ENCODE results near the gene PDXK. TPM values are rescaled to one million over a fixed set of nuclear protein-coding genes. Genes with fewer than 3 reads are reported as not detected.
A peak's percentile ranks its signal among the peaks of the same experiment; 100 is the strongest.

Gene PDXK
- total and polyA plus RNA-seq, 12 donors: 43.0 to 202 (median 95.3) TPM

DNA sequence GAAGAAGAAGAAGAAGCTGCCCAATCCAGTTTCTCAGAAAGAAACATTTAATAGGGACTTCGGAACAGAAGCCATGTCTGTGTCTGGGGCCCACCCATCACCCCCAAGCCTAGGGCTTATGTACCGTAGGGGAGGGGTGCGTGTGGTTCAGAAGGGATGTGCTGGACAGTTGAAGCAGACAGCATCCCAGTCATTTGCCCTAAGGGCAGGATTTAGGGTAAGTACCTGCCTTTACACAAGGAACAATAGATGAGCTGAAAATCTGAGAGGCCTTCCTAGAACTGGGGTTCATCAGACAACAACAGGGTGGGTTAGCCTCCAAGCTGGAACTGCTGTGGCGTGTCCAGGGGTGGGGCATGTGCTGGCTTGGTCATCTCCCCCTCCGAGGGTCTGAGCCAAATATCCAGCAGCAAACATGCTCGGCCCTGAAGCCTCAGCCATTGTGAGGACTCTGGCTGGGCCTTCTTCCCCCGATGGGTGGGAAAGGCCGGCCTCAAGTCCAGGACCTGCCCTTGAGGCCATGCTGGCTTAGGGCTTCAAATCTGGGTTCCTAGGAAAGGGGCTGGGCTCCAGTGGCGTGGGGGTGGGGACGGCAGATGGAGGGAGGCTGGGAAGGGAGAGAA lies 45.1 kb downstream of the PDXK start:
- H3K27ac ChIP-seq: peak overlapping the region in 1 of 5 donors; percentile 68
- no peaks in the 10 kb centered on the region for H3K9me3 ChIP-seq (replicated peaks in 1 of 3)
- intact Hi-C loops (cut with DNase I): no loop called here
- peaks cover 0 to 21% of the 10 kb centered on the region in 2 donors for H3K36me3 ChIP-seq (replicated peaks in 1 of 2)
- 90 to 96% (median 94%) methylated on average over 5 to 10 of the region's 10 CpGs for WGBS, 4 donors
- H3K27me3 ChIP-seq: no peaks in the 10 kb centered on the region
- H3K4me3 ChIP-seq: no peak overlapping the region
- peaks cover 0 to 11% of the 10 kb centered on the region in 2 donors for H3K4me1 ChIP-seq (replicated peaks in 1 of 2)
- no peak for DNase-seq
- no peak for TF ChIP-seq POLR2A (IDR thresholded peaks at IDR 0.05)
- TF ChIP-seq, protein P1, sequence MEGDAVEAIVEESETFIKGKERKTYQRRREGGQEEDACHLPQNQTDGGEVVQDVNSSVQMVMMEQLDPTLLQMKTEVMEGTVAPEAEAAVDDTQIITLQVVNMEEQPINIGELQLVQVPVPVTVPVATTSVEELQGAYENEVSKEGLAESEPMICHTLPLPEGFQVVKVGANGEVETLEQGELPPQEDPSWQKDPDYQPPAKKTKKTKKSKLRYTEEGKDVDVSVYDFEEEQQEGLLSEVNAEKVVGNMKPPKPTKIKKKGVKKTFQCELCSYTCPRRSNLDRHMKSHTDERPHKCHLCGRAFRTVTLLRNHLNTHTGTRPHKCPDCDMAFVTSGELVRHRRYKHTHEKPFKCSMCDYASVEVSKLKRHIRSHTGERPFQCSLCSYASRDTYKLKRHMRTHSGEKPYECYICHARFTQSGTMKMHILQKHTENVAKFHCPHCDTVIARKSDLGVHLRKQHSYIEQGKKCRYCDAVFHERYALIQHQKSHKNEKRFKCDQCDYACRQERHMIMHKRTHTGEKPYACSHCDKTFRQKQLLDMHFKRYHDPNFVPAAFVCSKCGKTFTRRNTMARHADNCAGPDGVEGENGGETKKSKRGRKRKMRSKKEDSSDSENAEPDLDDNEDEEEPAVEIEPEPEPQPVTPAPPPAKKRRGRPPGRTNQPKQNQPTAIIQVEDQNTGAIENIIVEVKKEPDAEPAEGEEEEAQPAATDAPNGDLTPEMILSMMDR (IDR thresholded peaks at IDR 0.05): no peak

DNA sequence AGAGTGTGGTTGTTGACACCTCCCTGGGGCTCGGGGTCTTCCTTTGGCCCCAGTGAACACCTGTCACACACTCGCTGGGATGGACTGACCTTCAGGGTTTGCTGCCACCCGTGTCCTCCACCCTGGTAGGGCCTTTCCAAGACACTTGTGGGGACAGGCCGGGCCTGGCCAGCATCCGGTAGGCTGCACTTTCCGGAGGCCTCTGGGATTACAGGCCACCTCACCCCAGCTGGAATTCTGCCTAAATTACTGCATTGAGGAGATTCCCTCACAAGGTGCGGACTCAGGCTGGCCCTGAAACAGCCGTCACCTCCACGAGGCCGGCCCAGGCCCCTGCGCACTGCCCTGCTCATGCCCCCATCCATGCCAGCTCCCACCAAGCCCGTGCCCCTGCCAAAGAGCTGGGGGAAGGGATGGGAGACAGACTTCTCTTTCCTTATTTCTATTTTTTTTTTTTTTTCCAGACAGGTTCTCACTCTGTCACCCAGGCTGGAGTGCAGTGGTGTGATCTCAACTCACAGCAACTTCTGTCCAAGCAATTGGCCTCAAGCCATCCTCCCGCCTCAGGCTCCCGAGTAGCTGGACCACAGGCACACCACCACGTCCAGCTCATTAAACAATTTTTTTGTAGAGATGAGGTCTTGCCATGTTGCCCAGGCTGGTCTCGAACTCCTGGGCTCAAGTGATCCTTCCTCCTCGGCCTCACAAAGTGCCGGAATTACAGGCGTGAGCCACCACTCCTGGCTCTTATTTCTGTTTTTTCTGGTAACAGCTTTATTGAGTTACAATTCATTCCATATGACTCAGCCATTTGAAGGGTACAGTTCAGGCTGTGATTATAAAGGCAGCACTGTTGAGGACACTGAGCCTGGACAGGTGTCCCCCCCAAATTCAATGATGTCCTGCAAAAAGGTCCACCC lies 45.9 kb downstream of the PDXK start:
- no peak for TF ChIP-seq POLR2A (IDR thresholded peaks at IDR 0.05)
- TF ChIP-seq, protein P1 (IDR thresholded peaks at IDR 0.05): no peak
- 50 to 60% (median 58%) methylated on average over 15 to 19 of the region's 19 CpGs for WGBS, 4 donors
- intact Hi-C loops (cut with DNase I): no loop called here
- Histone ChIP-seq H3K4me3 (no peak overlapping the region), H3K4me1 (replicated peaks in 1 of 2) (peaks cover 0 to 11% of the 10 kb centered on the region in 2 donors), H3K27ac (peak overlapping the region in 2 of 5 donors; percentile 34 to 68), H3K36me3 (replicated peaks in 1 of 2) (peaks cover 0 to 14% of the 10 kb centered on the region in 2 donors), H3K27me3 (no peaks in the 10 kb centered on the region), H3K9me3 (replicated peaks in 1 of 3) (no peaks in the 10 kb centered on the region)
- peak in 3 of 7 donors; percentile 42 to 68 (median 65) for DNase-seq

DNA sequence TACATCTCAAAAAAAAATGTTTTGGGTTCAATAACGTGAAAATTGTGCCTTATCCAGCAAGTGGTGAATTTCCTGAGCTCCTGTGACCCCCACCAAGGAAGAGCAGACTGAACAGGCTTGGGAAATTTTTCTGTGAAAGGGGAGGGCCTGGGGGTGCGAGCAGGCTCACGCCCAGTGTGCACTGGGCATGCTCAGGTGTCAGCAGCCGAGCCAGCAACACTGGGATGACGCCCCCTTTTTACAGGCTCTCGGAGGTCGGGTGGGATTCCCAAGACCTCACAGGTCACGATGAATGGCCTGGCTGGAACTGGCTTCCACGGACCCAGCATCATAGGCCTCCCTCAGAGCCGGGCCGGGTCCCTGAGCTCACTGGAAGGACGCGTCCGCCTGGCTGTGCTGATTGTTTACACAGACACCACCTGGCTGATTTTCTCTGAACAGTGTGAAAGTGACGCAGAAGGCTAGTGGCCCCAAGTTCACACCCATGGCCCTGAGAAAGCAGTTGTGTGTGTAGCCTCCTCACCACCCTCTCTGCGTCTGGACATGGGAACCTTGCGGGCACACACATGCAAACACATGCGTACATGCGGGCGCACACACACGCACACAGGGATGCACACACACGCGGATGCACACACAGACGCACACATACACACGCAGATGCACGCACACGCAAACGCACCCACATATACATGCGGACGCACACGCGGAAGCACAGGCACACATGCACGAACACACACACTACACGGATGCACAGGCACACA lies 48.0 kb downstream of the PDXK start:
- Histone ChIP-seq H3K9me3 (replicated peaks in 1 of 3) (no peaks in the 10 kb centered on the region), H3K27me3 (no peaks in the 10 kb centered on the region), H3K4me1 (replicated peaks in 1 of 2) (peaks cover 0 to 11% of the 10 kb centered on the region in 2 donors), H3K27ac (no peak overlapping the region), H3K36me3 (replicated peaks in 1 of 2) (no peaks in the 10 kb centered on the region), H3K4me3 (no peak overlapping the region)
- DNase-seq: no peak
- WGBS, 4 donors: 85 to 91% (median 87%) methylated on average over 24 to 34 of the region's 34 CpGs
- intact Hi-C loops (cut with DNase I): no loop called here
- no peak for TF ChIP-seq POLR2A (IDR thresholded peaks at IDR 0.05)
- TF ChIP-seq, protein P1 (IDR thresholded peaks at IDR 0.05): no peak

Data from adrenal gland (tissue), 12 donors.